Transverse colon (tissue), 4 donors: Measurements from ENCODE around the gene FGA. TPM values are rescaled to one million over a fixed set of nuclear protein-coding genes. Genes with fewer than 3 reads are reported as not detected.

ENCODE experiments used
- DNase-seq: peaks from one replicate; pipeline ENCODE4 v3.0.0-alpha.2; 2019
- H3K27ac ChIP-seq, 4 donors: fragments of 200-600 bp; sonication (generic); 2 replicates each; pipeline ENCODE4 v1.5.1; 2016 to 2018; ENCODE audit warnings: inconsistent platforms in 4 of 4
- H3K27me3 ChIP-seq: fragments of 200-600 bp; sonication (generic); 2 replicates; pipeline ENCODE4 v1.5.1; 2017; ENCODE audit warnings: inconsistent platforms
- H3K36me3 ChIP-seq, 4 donors: fragments of 200-600 bp; sonication (generic); 2 replicates each; pipeline ENCODE4 v1.5.1; 2017 to 2019; ENCODE audit warnings: inconsistent platforms in 4 of 4
- H3K4me1 ChIP-seq, 4 donors: fragments of 200-600 bp; sonication (generic); 2 replicates each; pipeline ENCODE4 v1.5.1; 2017 to 2020; ENCODE audit warnings: inconsistent platforms in 4 of 4
- H3K4me3 ChIP-seq, 4 donors: fragments of 200-600 bp; sonication (generic); 1 replicate in 1 of 4; 2 replicates in 3 of 4; pipeline versions ENCODE4 v1.5.1 to v1.6.1; 2017 to 2019; ENCODE audit warnings: inconsistent platforms in 4 of 4
- H3K9me3 ChIP-seq, 2 donors: fragments of 200-600 bp; sonication (generic); 2 replicates each; pipeline ENCODE4 v1.5.1; 2017 to 2019; ENCODE audit warnings: inconsistent platforms in 2 of 2
- EP300 ChIP-seq: sonication (generic); formaldehyde crosslinking; IDR thresholded peaks from one replicate; pipeline ENCODE4 v1.6.1; 2017; ENCODE audit warnings: antibody characterized with exemption, low read depth
- POLR2A ChIP-seq: fragments of 450-650 bp; IDR thresholded peaks from one replicate; pipeline ENCODE4 v1.6.1; 2016; ENCODE audit warnings: antibody characterized with exemption, mild to moderate bottlenecking, moderate library complexity
- POLR2AphosphoS5 ChIP-seq, 3 donors: sonication (generic); formaldehyde crosslinking; IDR thresholded peaks; one replicate each; pipeline ENCODE4 v1.6.1; 2016; ENCODE audit warnings: antibody characterized with exemption in 3 of 3
- WGBS, 2 donors: methylation state at CpG; one replicate each; pipeline ENCODE4 v1.1.5; 2018; ENCODE audit warnings: low coverage in 1 of 2; 5-methylcytosine and 5-hydroxymethylcytosine counted together
- in situ Hi-C, 4 donors: fragments of 200-750 bp; cut with MboI; loops; one replicate each; pipeline versions ENCODE4 v1.15.0 to v1.15.1; 2017; ENCODE audit warnings: low sequenced_read_pairs in 3 of 4, low pct_ligation_motif_present in 1 of 4, low pct_unique_long_range_greater_than_20kb in 1 of 4
- intact Hi-C: fragments of 100-400 bp; cut with DNase I; formaldehyde crosslinking; loops from one replicate; pipeline ENCODE4 v1.15.1; 2023; ENCODE audit warnings: low total_unique reads
- total RNA-seq, 4 donors: library from RNA; depleted of rRNA; stranded (reverse); fragments of >200 nt; gene quantifications; one replicate each; pipeline ENCODE4 v1.1.0, GENCODE V29; 2016
- TF ChIP-seq, protein P1 (sequence below), 5 experiments: fragments of 200-600 bp in 3 of 5; fragments of 450-650 bp in 2 of 5; sonication (generic) in 3 of 5; IDR thresholded peaks; 1 replicate in 2 of 5; 2 replicates in 3 of 5; pipeline ENCODE4 v1.5.1; 2016 to 2017; ENCODE audit warnings: antibody characterized with exemption in 5 of 5, inconsistent platforms in 3 of 5, mild to moderate bottlenecking in 2 of 5, moderate library complexity in 1 of 5

FGA gene
- total RNA-seq, 4 donors from 2014 or later: not detected

DNA sequence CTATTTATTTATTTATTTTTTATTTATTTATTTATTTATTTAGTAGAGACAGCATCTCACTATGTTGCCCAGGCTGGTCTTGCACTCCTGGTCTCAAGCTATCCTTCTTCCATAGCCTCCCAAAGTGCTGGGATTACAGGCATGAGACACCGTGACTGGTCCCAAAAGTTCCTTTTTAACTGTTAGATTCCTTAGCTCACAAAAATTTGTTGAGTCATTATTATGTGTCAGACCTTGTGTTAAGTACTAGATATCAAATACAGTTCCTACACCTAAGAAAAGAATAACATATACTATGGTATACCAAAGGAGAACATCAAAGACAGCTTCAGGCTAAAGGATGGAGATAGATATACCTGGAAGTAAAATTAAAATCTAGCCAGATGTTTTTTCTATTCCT, 11.6 kb downstream of the FGA start:
- WGBS, 2 donors: 67 to 70% methylated on average over 1 of the region's 1 CpG

DNA sequence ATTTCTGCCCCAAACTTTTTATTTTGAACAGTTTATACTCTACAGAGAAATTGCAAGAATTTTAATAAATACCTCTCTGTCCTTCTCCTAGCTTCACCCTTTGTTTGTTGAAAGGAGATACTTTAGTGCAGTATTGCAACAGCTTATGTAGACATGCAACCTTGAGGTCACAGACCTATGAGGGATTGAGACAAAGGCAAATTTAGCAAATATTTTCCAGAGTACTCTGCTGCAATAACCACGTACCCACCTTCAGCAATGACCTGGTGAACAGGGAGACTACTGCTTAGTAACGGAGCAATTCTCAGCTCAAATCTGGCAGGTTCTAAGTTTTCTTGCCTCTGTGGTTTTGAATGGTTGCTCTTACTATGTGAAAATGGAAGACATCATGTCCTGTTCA, 13.2 kb downstream of the FGA start:
- Histone ChIP-seq H3K4me3 (no peak overlapping the region), H3K9me3 (no peaks in the 10 kb centered on the region), H3K4me1 (no peaks in the 10 kb centered on the region), H3K36me3 (no peaks in the 10 kb centered on the region), H3K27me3 (peaks cover 2% of the 10 kb centered on the region), H3K27ac (no peak overlapping the region)
- intact Hi-C loops: loop anchor here (1.0 kb wide), 1 partner anchor 21 kb away; no protein-coding TSS in a partner anchor
- TF ChIP-seq POLR2A (no peak), EP300 (no peak), POLR2AphosphoS5 (IDR thresholded peaks at IDR 0.05) (no peak)
- TF ChIP-seq, protein P1, sequence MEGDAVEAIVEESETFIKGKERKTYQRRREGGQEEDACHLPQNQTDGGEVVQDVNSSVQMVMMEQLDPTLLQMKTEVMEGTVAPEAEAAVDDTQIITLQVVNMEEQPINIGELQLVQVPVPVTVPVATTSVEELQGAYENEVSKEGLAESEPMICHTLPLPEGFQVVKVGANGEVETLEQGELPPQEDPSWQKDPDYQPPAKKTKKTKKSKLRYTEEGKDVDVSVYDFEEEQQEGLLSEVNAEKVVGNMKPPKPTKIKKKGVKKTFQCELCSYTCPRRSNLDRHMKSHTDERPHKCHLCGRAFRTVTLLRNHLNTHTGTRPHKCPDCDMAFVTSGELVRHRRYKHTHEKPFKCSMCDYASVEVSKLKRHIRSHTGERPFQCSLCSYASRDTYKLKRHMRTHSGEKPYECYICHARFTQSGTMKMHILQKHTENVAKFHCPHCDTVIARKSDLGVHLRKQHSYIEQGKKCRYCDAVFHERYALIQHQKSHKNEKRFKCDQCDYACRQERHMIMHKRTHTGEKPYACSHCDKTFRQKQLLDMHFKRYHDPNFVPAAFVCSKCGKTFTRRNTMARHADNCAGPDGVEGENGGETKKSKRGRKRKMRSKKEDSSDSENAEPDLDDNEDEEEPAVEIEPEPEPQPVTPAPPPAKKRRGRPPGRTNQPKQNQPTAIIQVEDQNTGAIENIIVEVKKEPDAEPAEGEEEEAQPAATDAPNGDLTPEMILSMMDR (IDR thresholded peaks at IDR 0.05): no peak
- no peak for DNase-seq
- WGBS, 2 donors: 78% methylated on average over 2 of the region's 2 CpGs; no CpG with 5 or more reads in 1 of the 2 donors
- in situ Hi-C loops: no loop called here

More for the DNA sequence above, 11.6 kb downstream of the FGA start:
- Histone ChIP-seq H3K27me3 (peaks cover 2% of the 10 kb centered on the region), H3K4me3 (no peak overlapping the region), H3K4me1 (no peaks in the 10 kb centered on the region), H3K9me3 (no peaks in the 10 kb centered on the region), H3K27ac (no peak overlapping the region), H3K36me3 (no peaks in the 10 kb centered on the region)
- no peak for DNase-seq
- in situ Hi-C loops: no loop called here
- intact Hi-C loops: no loop called here
- TF ChIP-seq, protein P1 (IDR thresholded peaks at IDR 0.05): no peak
- TF ChIP-seq EP300 (no peak), POLR2AphosphoS5 (IDR thresholded peaks at IDR 0.05) (no peak), POLR2A (no peak)

DNA sequence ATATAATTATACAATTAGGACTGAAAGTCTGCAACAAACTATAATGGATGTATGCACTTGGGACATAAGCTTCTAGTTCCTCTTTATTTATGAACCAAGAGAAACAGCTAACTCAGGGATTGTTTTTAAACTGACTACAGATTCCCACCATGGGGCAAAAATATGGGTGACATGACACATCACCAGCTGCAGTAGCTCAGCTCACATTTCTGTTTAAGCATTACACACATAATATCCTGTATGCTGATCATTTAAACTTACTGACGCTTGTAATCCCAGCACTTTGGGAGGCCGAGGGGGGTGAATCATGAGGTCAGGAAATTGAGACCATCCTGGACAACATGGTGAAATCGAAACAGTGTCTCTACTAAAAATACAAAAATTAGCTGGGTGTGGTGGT, 16.2 kb downstream of the FGA start:
- TF ChIP-seq, protein P1 (IDR thresholded peaks at IDR 0.05): no peak
- TF ChIP-seq POLR2A (no peak), EP300 (no peak), POLR2AphosphoS5 (IDR thresholded peaks at IDR 0.05) (no peak)
- Histone ChIP-seq H3K27me3 (peaks cover 2% of the 10 kb centered on the region), H3K36me3 (no peaks in the 10 kb centered on the region), H3K9me3 (no peaks in the 10 kb centered on the region), H3K4me1 (no peaks in the 10 kb centered on the region), H3K27ac (no peak overlapping the region), H3K4me3 (no peak overlapping the region)
- intact Hi-C loops (no loop called here), in situ Hi-C loops (loop anchor here in 2 of 4 donors (25.0 kb wide), 1 partner anchor 788 kb away; no protein-coding TSS in a partner anchor)
- DNase-seq: no peak
- WGBS, 2 donors: 75 to 81% methylated on average over 1 to 3 of the region's 3 CpGs

DNA sequence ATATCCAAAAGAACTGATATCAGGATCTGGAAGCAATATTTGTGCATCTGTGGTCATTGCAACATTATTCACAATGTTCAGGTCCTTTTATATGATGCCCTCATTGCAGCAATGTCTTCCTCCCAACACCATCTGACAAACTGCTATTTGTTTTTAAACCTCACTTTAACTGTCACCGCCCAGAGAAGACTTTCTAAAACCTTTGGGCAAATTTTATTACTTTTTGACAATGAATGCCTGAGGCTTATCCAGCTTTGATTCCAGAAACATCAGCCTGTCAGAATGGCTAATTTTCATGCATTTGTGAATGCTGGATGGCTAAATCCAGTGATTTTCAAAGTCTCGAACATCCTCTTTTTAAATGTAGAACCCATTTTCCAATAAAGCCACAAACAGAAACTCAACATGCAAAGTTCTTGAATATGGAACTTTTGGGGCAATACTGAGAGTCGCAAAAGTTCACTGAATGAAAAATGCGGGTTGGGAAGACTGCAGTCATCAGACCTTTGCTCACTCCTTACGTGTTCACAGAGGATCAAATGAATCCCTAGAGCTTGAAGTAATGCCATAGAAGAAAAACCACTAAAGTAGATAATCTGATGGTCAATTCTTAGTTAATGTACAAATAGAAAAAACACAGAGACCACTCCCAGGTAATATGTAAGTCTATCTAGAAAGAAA, 17.2 kb downstream of the FGA start:
- Histone ChIP-seq H3K4me1 (no peaks in the 10 kb centered on the region), H3K9me3 (no peaks in the 10 kb centered on the region), H3K27me3 (no peaks in the 10 kb centered on the region), H3K4me3 (no peak overlapping the region), H3K27ac (no peak overlapping the region), H3K36me3 (no peaks in the 10 kb centered on the region)
- 79 to 86% methylated on average over 3 to 5 of the region's 5 CpGs for WGBS, 2 donors
- TF ChIP-seq POLR2A (no peak), EP300 (no peak), POLR2AphosphoS5 (IDR thresholded peaks at IDR 0.05) (no peak)
- TF ChIP-seq, protein P1 (IDR thresholded peaks at IDR 0.05): no peak
- in situ Hi-C loops (loop anchor here in 2 of 4 donors (25.0 kb wide), 1 partner anchor 789 kb away; no protein-coding TSS in a partner anchor), intact Hi-C loops (no loop called here)
- DNase-seq: no peak
